H4 (cell line): ENCODE data around the gene PAWR. TPM values are rescaled to one million over a fixed set of nuclear protein-coding genes. Genes with fewer than 3 reads are reported as not detected.
"Not testable (repeated sequence)": the region's sequence is repeated elsewhere in the genome, so short reads cannot be mapped to it uniquely, and the experiment has no call there.

Source experiments
- DNase-seq: peaks from one replicate; pipeline ENCODE4 v3.0.0-alpha.2; 2015; ENCODE audit warnings: low spot score
- total RNA-seq: library from RNA; depleted of rRNA; stranded (reverse); fragments of >200 nt; shearing (Covaris generic); gene quantifications from 2 replicates; pipeline ENCODE4 v1.2.3, GENCODE V29; 2014

PAWR gene
- total RNA-seq, 1 experiment from 2014 or later = 18.6 TPM

- no peak for DNase-seq
Measured at GRCh38 chr12:79648881-79649280, 41.9 kb downstream of the PAWR start.

- not testable (repeated sequence) for DNase-seq
Measured at GRCh38 chr12:79646843-79647242, 43.9 kb downstream of the PAWR start.

DNA sequence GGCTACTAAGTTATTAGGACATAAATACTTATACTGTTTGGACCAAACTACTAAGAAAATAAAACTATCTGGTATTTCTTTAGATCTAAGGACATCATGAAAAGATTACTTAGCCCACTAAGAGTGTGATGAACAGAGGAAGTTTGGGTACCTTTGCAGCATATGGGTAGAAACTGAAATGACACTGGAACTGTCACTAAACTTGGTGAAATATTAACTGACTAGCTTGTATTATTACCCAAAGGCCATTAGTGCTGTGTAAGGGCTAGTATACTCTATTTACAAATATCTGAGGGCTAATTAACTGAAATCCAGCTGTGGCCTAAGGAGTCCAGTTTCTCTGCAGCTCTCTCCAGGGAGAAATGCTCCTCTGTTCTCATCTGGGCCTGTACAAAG lies 45.5 kb downstream of the PAWR start:
- DNase-seq = no peak

DNA sequence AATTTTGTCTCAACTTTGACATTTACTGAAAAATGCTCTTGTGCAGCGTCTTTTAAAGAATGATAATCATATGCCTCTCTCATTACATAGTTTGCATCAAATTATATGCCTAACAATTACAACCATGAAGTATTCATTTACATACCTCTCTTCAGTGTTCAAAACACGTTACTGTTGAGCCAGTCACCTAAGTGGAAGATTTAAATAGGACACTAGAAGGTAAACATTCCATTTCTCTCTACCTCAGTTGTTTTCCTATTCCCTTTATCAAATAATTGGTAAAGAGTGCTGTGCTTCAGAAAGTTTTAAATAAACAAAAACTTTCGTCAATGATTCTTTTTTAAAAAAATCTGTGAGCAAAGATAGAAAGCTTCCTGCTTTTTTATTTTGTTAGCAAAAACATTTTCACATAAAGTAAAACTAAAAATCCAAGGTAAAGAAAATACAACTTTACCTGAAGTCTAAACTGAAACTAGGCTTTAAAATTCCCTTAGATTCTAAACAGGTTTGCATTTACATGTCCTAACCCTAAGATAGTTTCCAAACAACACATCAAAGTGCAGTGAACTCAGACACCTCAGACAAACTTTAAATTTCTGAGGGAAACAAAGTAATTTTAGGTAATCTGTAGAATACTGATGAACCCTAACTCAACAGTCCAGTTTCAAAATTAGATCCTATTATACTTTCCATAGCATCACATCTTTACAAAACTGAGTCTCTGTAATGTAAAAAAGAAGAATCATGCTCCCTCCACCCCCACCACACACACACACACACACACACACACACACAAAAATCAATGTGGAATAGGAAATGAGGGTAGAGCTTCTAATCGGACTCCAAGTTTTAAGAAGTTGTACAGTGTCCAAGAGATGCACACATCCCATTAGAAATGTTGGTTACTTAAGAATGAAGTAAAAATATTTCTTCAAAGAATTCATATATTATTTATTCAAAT lies 46.2 kb downstream of the PAWR start:
- DNase-seq = no peak

GRCh38 chr12:79643821-79644220 lies 46.9 kb downstream of the PAWR start:
- DNase-seq = no peak

DNA sequence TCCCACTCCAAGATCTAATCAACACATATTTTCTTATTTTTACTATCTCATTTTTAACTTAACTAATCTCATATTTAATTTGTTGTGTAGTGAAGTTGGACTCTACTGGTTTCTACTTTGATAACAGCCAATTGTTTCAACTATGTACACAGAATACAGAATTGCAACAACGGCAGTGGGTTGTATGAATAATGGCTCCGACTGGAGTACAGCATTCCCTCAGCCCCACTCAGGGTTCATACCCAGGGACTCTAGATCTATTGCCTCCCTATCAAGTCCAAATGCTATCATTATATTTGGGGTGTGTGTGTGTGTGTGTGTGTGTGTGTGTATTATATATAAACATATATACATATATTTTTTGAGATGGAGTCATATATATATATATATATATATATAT lies 52.3 kb downstream of the PAWR start:
- no peak for DNase-seq

DNA sequence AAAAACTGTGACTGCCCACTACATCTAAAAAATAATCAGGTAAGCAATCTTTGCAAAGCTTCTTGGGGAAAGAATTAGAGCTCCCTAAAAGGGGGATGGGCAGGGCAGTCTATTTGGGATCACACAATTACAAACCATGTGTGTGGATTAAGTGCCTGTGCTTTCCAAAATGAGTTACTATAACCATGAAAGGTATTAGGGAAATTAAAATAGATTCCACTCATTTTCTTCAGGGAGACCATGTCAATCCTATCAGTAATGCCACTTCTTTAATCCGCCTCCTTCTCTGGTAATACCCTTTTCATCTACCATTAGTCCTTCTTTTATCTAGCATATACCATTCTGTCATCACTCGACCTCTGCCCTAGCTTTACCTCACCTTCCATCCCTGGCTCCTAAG lies 53.7 kb downstream of the PAWR start:
- DNase-seq = no peak

GRCh38 chr12:79635676-79636075 lies 55.1 kb downstream of the PAWR start:
- no peak for DNase-seq

DNA sequence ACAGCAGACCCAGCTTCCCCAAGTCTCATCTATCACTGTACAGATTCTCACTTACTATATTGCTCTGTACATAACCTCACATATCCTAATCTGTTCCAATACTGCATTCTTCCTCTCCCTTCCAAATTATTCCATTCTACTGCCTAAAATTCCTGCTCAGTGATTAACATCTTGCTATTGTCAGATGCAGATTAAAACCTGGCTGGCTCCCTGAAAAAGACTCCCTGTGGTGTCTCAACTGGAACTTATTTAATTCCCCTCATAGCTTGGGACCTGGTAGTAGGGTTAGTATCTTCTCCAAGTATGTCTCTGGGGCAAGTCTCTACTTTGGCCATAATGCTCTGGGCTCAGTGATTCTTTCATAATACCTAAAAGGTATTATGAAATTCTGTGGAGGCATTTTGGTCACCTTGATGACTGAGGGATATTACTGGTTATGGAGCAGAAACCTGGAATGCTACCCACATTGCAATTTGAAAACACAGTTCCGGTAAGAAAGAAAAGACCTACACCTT lies 55.8 kb downstream of the PAWR start:
- no peak for DNase-seq

GRCh38 chr12:79629561-79629960 lies 61.2 kb downstream of the PAWR start:
- no peak for DNase-seq

DNA sequence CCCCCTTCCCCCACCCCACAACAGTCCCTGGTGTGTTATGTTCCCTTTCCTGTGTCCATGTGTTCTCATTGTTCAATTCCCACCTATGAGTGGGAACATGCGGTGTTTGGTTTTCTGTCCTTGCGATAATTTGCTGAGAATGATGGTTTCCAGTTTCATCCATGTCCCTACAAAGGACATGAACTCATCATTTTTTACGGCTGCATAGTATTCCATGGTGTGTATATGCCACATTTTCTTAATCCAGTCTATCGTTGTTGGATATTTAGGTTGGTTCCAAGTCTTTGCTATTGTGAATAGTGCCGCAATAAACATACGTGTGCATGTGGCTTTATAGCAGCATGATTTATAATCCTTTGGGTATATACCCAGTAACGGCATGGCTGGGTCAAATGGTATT lies 64.0 kb downstream of the PAWR start:
- not testable (repeated sequence) for DNase-seq

GRCh38 chr12:79624378-79624777 lies 66.4 kb downstream of the PAWR start:
- DNase-seq = no peak

DNA sequence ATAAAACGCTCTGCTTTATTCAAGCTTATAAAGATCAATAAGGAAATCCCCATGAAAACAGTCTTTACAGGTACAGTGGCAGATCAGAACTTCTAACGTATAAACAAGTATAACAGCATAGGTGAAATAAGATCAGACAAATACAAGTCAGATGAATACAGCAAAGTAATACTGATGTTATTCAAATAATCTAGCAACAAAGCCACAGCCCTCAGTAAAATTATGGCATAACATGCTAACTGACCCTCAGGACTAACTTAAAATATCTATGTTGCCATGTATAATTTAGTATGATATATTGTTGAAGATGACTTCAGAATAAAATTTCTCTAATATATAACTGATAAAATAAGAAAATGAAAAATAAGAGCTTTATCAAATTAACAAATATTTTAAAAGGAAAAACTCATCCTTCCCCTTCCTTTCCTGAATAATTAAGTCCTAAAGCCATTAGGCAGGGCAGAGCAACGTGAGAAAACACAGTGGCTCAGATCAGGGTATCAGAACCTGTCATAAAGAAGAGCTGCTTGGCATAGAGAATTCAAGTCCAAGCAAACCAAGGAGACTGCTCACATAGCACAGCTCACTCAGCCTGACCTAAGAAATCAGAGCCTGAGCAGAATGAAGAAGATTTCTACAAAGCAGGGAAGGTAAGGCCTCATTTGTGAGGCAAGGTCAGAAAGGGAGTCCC lies 70.7 kb downstream of the PAWR start:
- DNase-seq = no peak

GRCh38 chr12:79618848-79619404 lies 71.8 kb downstream of the PAWR start:
- no peak for DNase-seq

- DNase-seq = no peak
Measured at GRCh38 chr12:79617696-79618095, 73.1 kb downstream of the PAWR start.

DNA sequence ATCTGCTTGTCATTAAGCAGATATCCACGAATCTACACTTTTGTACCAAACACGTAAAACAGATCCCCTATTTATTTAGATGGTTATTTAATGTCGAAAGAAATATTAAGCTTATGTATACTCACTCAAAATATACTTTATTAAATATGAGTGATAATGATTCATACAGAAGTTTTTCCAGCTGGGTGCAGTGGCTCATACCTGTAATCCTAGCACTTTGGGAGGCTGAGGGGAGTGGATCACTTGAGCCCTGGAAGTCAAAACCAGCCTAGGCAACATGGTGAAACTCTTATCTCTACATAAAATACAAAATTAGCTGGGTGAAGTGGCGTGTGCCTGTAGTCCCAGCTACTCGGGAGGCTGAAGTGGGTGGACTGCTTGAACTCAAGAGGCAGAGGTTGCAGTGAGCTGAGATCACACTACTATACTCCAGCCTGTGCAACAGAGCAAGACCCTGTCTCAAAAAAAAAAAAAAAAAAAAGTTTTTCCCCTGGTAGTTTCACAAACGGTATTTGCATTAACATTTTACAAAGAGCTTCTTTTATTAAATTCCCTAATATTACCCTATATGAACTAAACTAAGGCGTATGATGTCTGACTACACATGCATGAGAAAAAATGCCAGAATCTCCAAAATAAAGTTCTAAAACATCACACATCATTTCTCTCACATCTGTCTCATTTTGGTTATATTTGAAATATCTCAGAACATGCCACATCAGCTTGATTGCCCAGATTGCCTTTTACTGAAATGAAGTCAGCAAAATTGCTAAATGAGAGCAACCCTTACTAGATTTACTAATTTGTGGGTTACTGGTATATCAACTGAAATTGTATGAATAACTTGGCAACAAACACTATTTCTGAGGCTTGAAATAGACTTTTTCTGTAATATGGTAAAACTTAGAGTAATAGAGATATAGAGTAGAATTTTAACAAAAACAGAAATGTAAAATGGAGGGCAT lies 74.9 kb downstream of the PAWR start:
- DNase-seq = no peak

GRCh38 chr12:79614730-79615129 lies 76.0 kb downstream of the PAWR start:
- DNase-seq = no peak

- no peak for DNase-seq
Measured at GRCh38 chr12:79601908-79602307, 88.9 kb downstream of the PAWR start.

- no peak for DNase-seq
Measured at GRCh38 chr12:79597910-79598309, 92.9 kb downstream of the PAWR start.

DNA sequence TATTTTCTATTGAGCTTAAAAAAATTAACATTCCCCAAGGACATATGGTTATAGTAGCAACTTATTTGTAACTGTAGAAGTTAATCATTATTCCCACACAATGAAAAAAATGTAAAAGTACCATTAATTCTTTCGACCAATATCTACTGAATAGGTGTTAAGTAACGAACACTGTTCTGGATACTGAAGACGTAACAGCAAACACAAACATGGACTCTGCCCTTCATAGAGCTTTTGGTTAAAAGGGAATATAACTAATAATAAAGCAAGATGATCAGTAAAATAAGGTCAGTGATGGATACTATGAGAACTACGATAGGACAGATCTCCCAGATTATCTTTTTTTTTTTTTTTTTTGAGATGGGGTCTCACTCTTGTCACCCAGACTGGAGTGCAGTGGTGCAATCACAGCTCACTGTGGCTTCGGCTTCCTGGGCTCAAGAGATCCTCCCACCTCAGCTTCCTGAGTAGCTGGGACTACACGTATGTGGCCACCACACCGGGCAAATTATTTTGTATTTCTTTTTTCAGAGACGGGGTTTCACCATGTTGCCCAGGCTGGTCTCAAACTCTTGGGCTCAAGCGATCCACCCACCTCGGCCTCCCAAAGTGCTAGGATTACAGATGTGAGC lies 93.9 kb downstream of the PAWR start:
- DNase-seq = no peak

- no peak for DNase-seq
Measured at GRCh38 chr12:79595273-79595672, 95.5 kb downstream of the PAWR start.
